Endothelial cell of umbilical vein (primary cell): Measurements from ENCODE around the gene PRPF31. TPM values are rescaled to one million over a fixed set of nuclear protein-coding genes. Genes with fewer than 3 reads are reported as not detected.

Experiments used
- BruUV-seq: library from RNA; stranded (reverse); fragments of 400-500 nt; replicated peaks from 2 replicates; lab custom pipeline; 2021; lab: Mats Ljungman, UMichigan
- CTCF ChIA-PET: fragments of 300-600, 350-600 bp; sonication (Branson Sonifier 250); formaldehyde crosslinking; loops from one replicate; lab custom pipeline; 2021; ENCODE audit warnings: antibody characterized with exemption, inconsistent platforms; lab: Charles Lee
- POLR2A ChIA-PET: fragments of 300-600, 350-600 bp; sonication (Branson Sonifier 250); formaldehyde crosslinking; loops from one replicate; lab custom pipeline; 2021; ENCODE audit warnings: antibody characterized with exemption, inconsistent platforms; lab: Charles Lee
- DNase-seq: peaks from one replicate; pipeline ENCODE4 v3.0.0-alpha.2; 2011; ENCODE audit warnings: low read depth, low spot score
- FAIRE-seq: peaks from 2 replicates; lab custom pipeline; 2011; peaks lifted over from hg19 to GRCh38; lab: Jason Lieb, UNC
- H2AFZ ChIP-seq: 2 replicates; pipeline ENCODE4 v1.6.0; 2012; ENCODE audit warnings: low read depth, low read length, control low read depth, inconsistent platforms
- H3K27ac ChIP-seq: 2 replicates; pipeline ENCODE4 v1.5.1; 2011; ENCODE audit warnings: low read depth, mild to moderate bottlenecking, control low read depth, low read length, moderate library complexity; ENCODE audit not compliant: insufficient read depth
- H3K27me3 ChIP-seq, 2 experiments: 2 replicates each; pipeline versions ENCODE4 v1.6.0 to v1.6.1; 2011; ENCODE audit warnings: low read length in 2 of 2, mixed read lengths in 1 of 2; ENCODE audit not compliant: control insufficient read depth in 2 of 2, insufficient read depth in 2 of 2
- H3K36me3 ChIP-seq, 2 experiments: 2 replicates in 1 of 2; 3 replicates in 1 of 2; pipeline ENCODE4 v1.5.1; 2011; ENCODE audit warnings: low read length in 2 of 2, mild to moderate bottlenecking in 1 of 2, moderate library complexity in 1 of 2; ENCODE audit not compliant: control insufficient read depth in 2 of 2, insufficient read depth in 2 of 2; ENCODE audit errors: extremely low read depth in 1 of 2
- H3K4me1 ChIP-seq: 3 replicates; pipeline ENCODE4 v1.5.1; 2011; ENCODE audit warnings: mild to moderate bottlenecking, low read length; ENCODE audit not compliant: control insufficient read depth, insufficient read depth; ENCODE audit errors: extremely low read depth
- H3K4me2 ChIP-seq: 2 replicates; pipeline ENCODE4 v1.6.1; 2011; ENCODE audit warnings: low read length, control low read depth, mixed read lengths; ENCODE audit not compliant: insufficient read depth
- H3K4me3 ChIP-seq, 3 experiments: fragments of 200-600 bp in 1 of 3; sonication (generic), shearing (Covaris generic) in 1 of 3; replicated peaks in 1 of 3; 2 replicates each; pipeline ENCODE4 v1.5.1; 2011 to 2016; ENCODE audit warnings: control low read depth in 3 of 3, low read length in 3 of 3, mild to moderate bottlenecking in 2 of 3, inconsistent platforms in 1 of 3, low read depth in 1 of 3, moderate library complexity in 1 of 3; ENCODE audit not compliant: insufficient read depth in 1 of 3
- H3K79me2 ChIP-seq: 2 replicates; pipeline ENCODE4 v1.6.0; 2012; ENCODE audit warnings: low read length, inconsistent platforms; ENCODE audit not compliant: control insufficient read depth, insufficient read depth
- H3K9ac ChIP-seq: replicated peaks from 2 replicates; pipeline ENCODE3; 2011; ENCODE audit warnings: low read length, control low read depth; ENCODE audit not compliant: insufficient read depth; ENCODE audit errors: extremely low read depth
- H3K9me1 ChIP-seq: replicated peaks from 3 replicates; pipeline ENCODE4 v1.6.0; 2011; ENCODE audit warnings: mild to moderate bottlenecking, low read length; ENCODE audit not compliant: control insufficient read depth, insufficient read depth; ENCODE audit errors: extremely low read depth
- H3K9me3 ChIP-seq: replicated peaks from 2 replicates; pipeline ENCODE4 v1.5.1; 2012; ENCODE audit warnings: low read length, inconsistent platforms; ENCODE audit not compliant: control insufficient read depth, insufficient read depth
- H4K20me1 ChIP-seq: replicated peaks from 2 replicates; pipeline ENCODE3; 2011; ENCODE audit warnings: mild to moderate bottlenecking, low read length; ENCODE audit not compliant: control insufficient read depth, insufficient read depth; ENCODE audit errors: extremely low read depth
- EZH2 ChIP-seq: IDR thresholded peaks from 2 replicates; pipeline ENCODE4 v1.6.1; 2012; ENCODE audit warnings: borderline replicate concordance, low read depth, mild to moderate bottlenecking, moderate library complexity, low read length, inconsistent platforms; ENCODE audit not compliant: severe bottlenecking
- FOS ChIP-seq: IDR thresholded peaks from 2 replicates; pipeline ENCODE4 v1.6.1; 2011; ENCODE audit warnings: mild to moderate bottlenecking, low read length, moderate library complexity, borderline replicate concordance; ENCODE audit not compliant: insufficient read depth
- GATA2 ChIP-seq: IDR thresholded peaks from 2 replicates; pipeline ENCODE4 v1.7.0; 2011; ENCODE audit warnings: low read depth, mild to moderate bottlenecking, moderate library complexity, mixed read lengths, low read length; ENCODE audit not compliant: insufficient read length, insufficient read depth
- JUN ChIP-seq: IDR thresholded peaks from 2 replicates; pipeline ENCODE4 v1.6.1; 2011; ENCODE audit warnings: borderline replicate concordance, low read depth; ENCODE audit not compliant: insufficient read length, insufficient read depth
- MYC ChIP-seq: IDR thresholded peaks from one replicate; pipeline ENCODE4 v1.6.1; 2011; ENCODE audit warnings: mild to moderate bottlenecking, low read depth, low read length
- POLR2A ChIP-seq: IDR thresholded peaks from 2 replicates; pipeline ENCODE4 v1.6.1; 2012; ENCODE audit warnings: low read depth, mild to moderate bottlenecking, control low read depth, low read length
- POLR2AphosphoS5 ChIP-seq: IDR thresholded peaks from 2 replicates; pipeline ENCODE4 v1.6.1; 2012; ENCODE audit warnings: low read depth, mild to moderate bottlenecking, control low read depth, low read length, moderate library complexity; ENCODE audit not compliant: insufficient read depth
- dilution Hi-C: fragments of 300-500 bp; cut with MboI; formaldehyde crosslinking; loops from one replicate; pipeline ENCODE4 v1.15.0; 2019; ENCODE audit warnings: low sequenced_read_pairs; ENCODE audit not compliant: extremely low pct_ligation_motif_present
- intact Hi-C: fragments of 100-400 bp; cut with micrococcal nuclease; formaldehyde crosslinking; loops from one replicate; pipeline ENCODE4 v1.10.0; 2022
- polyA plus RNA-seq, 4 experiments: library from polyadenylated mRNA; depleted of rRNA in 3 of 4; stranded (reverse) in 3 of 4; unstranded in 1 of 4; fragments of >200 nt; gene quantifications; 2 replicates each; pipeline versions ENCODE4 v1.2.1 to v1.2.3, GENCODE V29; 2011 to 2012; ENCODE audit warnings: missing spikeins in 1 of 4
- total RNA-seq: library from RNA; stranded (reverse); gene quantifications from 2 replicates; pipeline ENCODE4 v1.2.3, GENCODE V29; 2021
- TF ChIP-seq, protein P1 (sequence below), 2 donors: IDR thresholded peaks; 1 replicate in 1 of 2; 2 replicates in 1 of 2; pipeline ENCODE4 v1.5.1; 2011; ENCODE audit warnings: low read length in 2 of 2, mild to moderate bottlenecking in 2 of 2, moderate library complexity in 2 of 2, control low read depth in 1 of 2, inconsistent platforms in 1 of 2, low read depth in 1 of 2; ENCODE audit not compliant: insufficient read depth in 1 of 2; ENCODE audit errors: extremely low read depth in 1 of 2
- TF ChIP-seq, protein P2 (sequence below): IDR thresholded peaks from 2 replicates; pipeline ENCODE4 v1.6.1; 2011; ENCODE audit not compliant: insufficient read depth, insufficient read length

Gene PRPF31
- total and polyA plus RNA-seq, 2 donors (not counting 3 experiments of a cell fraction or from before 2014, with no cell fraction given) = 76.2 to 101 TPM

DNA sequence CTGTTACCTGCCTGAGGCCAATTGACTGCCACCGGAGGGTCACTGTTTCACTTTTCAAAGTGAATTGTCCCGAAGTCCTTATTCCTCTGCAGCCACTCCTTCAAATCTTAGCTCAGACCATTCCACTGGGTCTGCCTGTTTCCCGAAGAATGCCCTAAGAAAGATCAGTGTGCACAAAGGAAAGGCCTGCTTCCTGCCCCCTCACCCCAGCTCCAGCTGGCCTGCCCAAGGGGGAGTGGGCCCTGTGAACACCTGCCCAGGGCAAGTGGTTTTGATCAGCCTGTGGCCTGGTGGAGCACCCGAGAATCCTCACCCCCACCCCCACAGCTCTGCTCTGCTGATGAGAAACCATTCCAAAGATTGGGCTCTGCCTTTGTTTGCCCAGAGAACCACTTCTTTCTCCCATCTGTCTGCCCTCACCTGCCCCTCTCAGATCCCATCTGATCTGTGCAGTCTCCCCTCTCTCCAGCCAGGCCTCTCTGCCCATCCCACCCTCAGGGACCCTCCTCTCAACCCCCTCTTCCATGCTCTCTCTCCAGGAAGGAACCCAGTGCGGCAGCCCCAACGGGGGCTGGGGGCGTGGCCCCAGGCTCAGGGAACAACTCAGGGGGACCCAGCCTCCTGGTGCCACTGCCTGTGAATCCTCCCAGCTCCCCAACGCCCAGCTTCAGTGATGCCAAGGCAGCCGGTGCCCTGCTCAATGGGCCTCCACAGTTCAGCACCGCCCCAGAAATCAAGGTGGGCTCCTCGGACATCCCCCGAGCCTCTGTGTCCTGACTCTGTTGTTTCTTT lies 33.7 kb downstream of the PRPF31 start:
- H3K79me2 ChIP-seq = no peaks in the 10 kb centered on the region
- peak; percentile 66 for FAIRE-seq
- no peaks in the 10 kb centered on the region for H3K27me3 ChIP-seq
- H3K9ac ChIP-seq = no peak overlapping the region
- no TSS peak for BruUV-seq
- no peak overlapping the region for H3K4me3 ChIP-seq
- peak; percentile 82 for DNase-seq
- H3K36me3 ChIP-seq = peaks cover 19 to 79% of the 10 kb centered on the region in 2 experiments
- ChIA-PET POLR2A (interaction anchor here (0.6 kb wide), 1 partner anchor 12 kb away, joined by 3 read pairs; no protein-coding TSS in a partner anchor), CTCF (interaction anchor here (0.6 to 2.1 kb wide), 3 partner anchors 12 to 124 kb away, joined by 3 to 6 read pairs (median 3); partner anchors contain the start of gene CNOT3)
- no peak overlapping the region for H2AFZ ChIP-seq
- intact Hi-C loops (loop anchor here (1.0 kb wide), 1 partner anchor 10 kb away; the partner anchor contains the start of gene LENG1), dilution Hi-C loops (no loop called here)
- no peak overlapping the region for H3K4me2 ChIP-seq
- H3K9me1 ChIP-seq = no peaks in the 10 kb centered on the region
- H3K27ac ChIP-seq = peak overlapping the region; percentile 10
- TF ChIP-seq MYC (no peak), FOS (no peak), JUN (no peak), POLR2AphosphoS5 (peak; percentile 73), GATA2 (no peak), EZH2 (no peak), POLR2A (peak; percentile 53)
- TF ChIP-seq, protein P1, sequence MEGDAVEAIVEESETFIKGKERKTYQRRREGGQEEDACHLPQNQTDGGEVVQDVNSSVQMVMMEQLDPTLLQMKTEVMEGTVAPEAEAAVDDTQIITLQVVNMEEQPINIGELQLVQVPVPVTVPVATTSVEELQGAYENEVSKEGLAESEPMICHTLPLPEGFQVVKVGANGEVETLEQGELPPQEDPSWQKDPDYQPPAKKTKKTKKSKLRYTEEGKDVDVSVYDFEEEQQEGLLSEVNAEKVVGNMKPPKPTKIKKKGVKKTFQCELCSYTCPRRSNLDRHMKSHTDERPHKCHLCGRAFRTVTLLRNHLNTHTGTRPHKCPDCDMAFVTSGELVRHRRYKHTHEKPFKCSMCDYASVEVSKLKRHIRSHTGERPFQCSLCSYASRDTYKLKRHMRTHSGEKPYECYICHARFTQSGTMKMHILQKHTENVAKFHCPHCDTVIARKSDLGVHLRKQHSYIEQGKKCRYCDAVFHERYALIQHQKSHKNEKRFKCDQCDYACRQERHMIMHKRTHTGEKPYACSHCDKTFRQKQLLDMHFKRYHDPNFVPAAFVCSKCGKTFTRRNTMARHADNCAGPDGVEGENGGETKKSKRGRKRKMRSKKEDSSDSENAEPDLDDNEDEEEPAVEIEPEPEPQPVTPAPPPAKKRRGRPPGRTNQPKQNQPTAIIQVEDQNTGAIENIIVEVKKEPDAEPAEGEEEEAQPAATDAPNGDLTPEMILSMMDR (IDR thresholded peaks at IDR 0.05; ENCODE audit: extremely low read depth in 1 of 2, insufficient read depth in 1 of 2, low read depth in 1 of 2, low read length in 2 of 2) = no peak
- TF ChIP-seq, protein P2, sequence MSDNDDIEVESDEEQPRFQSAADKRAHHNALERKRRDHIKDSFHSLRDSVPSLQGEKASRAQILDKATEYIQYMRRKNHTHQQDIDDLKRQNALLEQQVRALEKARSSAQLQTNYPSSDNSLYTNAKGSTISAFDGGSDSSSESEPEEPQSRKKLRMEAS = no peak
- no peaks in the 10 kb centered on the region for H3K4me1 ChIP-seq
- no peaks in the 10 kb centered on the region for H4K20me1 ChIP-seq
- no peaks in the 10 kb centered on the region for H3K9me3 ChIP-seq
